NCI-H2227 (cell line): ENCODE data around the gene CDC25C.
"Not testable (repeated sequence)": the region's sequence is repeated elsewhere in the genome, so short reads cannot be mapped to it uniquely, and the experiment has no call there.

ENCODE experiments used
- DNase-seq: peaks from one replicate; lab custom pipeline; 2025; ENCODE audit not compliant: unreplicated experiment; lab: John Stamatoyannopoulos, UW

The CDC25C gene

DNA sequence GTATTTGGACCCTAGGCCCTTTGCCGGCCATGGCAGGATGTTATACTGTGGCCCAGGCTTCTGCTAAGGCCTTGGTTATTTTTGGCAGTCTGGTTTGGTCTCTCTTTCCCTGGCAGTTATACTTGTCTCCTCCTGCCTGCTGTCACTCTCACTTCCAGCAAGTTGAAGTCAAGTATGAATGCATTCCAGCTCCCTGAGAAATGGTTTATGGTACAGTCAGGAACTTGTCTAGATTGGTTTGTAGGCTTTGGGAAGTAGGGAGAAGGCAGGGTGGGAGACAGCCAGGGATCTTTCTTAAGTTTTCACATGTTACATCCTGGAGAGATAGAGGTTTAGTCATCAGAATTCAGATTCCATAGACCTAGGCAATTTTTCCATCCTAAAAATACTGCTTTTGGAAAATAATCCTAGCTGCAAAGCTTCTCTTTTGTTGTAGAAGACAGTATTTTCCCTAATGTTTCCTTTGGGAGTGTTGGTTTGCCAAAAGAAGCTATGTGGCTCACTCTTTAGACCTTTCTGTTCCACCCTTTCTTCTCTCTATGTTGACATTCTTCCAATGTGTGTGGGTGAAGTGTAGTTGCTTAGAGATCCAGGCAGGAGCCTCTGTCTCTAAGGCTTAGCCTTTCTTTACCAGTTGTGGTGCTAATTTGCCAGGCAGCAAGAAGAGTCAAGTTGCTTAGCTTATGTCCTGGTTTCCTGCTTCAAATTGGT lies 18.4 kb upstream of the CDC25C start:
- DNase-seq: no peak

DNA sequence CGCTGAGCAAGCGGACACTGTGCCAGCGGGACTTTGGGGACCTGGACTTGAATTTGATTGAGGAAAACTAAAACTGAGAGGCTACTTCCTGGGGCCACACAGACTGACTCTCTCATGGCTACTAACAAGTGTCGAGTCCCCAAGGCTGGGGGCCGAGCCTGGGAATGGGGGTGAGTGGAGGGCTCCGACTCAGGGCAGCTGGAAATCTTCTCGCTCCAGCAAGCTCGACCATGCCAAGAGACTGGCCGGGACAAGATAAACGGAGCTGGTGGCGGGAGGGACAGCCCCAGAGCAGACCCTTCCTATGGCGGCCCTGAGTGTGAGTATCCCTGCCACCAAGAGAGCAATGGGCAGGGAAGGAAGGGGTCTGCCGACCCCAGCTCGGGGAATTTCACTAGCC lies 15.3 kb upstream of the CDC25C start:
- DNase-seq: no peak

DNA sequence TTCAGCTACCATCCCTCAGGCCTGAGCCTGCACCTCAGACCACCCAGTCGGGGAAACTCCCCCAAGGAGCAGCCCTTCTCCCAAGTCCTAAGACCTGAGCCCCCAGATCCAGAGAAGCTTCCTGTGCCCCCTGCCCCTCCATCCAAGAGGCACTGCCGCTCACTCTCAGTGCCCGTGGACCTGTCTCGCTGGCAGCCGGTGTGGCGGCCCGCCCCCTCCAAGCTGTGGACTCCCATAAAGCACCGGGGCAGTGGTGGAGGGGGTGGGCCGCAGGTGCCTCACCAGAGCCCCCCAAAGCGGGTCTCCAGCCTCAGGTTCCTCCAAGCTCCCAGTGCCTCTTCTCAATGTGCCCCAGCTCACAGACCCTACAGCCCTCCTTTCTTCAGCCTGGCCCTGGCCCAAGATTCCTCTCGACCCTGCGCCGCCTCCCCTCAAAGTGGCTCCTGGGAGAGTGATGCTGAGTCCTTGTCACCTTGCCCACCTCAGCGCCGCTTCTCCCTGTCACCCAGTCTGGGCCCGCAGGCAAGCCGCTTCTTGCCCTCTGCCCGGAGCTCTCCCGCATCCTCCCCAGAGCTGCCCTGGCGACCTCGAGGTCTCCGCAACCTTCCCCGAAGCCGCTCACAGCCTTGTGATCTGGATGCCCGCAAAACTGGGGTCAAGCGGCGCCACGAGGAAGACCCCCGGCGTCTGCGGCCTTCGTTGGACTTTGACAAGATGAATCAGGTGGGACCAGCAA lies 13.5 kb upstream of the CDC25C start:
- no peak for DNase-seq

DNA sequence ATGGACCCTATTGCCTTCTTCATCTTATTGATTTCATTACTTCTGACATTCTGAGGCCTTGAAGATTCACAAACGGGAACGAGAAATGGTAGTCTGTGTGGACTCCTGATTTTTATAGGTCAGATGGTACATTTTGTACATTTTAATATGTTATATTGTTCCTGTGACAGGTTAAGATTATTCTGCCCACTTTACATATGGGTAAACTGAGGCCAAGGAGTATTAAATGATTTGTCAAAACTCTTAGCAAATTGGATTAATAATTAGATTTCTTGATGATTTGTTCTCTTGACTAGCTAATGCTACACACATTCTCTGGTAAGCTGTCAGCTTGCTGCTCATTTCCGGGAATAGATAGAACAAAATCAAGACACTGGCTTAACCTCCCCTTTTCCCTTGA lies 8.4 kb upstream of the CDC25C start:
- DNase-seq: no peak

DNA sequence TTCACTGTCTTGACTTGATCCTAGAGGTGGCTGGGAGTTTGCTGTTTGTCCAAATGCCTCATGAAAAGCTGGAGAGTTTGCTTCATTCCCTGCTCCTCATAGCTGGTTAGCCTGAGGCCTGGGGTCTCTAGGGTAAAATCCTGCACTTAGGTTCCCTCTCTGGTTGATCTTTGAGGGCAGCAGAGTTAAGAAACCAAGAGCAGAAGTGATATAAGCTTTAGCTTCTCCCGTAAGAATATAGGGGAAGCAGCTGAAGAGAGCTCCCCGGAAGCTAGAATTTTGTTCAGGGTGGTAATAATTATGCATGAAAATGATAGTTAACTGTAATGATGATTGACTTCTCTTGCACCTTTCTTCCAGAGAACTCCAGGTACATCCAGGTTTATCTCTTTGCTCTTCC lies 7.9 kb upstream of the CDC25C start:
- no peak for DNase-seq

DNA sequence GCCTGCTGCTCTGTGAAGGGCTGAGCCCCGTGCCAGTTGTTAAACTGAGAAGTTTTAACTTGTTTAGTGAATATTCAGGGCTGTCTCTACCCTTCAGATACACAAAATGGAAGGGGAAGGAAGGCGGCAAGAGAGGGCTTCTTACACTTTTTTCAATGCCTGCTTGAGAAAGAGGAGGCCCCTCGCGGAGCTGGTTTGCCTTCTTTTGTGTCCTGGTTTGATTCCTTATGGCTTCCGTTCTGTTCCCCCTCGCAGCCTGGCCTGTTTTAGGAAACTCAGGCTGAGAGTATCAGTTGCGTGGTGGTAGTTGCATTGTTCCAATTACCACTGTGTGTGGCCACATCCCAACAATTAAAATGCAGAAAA lies 7.5 kb upstream of the CDC25C start:
- peak; percentile 22 for DNase-seq

DNA sequence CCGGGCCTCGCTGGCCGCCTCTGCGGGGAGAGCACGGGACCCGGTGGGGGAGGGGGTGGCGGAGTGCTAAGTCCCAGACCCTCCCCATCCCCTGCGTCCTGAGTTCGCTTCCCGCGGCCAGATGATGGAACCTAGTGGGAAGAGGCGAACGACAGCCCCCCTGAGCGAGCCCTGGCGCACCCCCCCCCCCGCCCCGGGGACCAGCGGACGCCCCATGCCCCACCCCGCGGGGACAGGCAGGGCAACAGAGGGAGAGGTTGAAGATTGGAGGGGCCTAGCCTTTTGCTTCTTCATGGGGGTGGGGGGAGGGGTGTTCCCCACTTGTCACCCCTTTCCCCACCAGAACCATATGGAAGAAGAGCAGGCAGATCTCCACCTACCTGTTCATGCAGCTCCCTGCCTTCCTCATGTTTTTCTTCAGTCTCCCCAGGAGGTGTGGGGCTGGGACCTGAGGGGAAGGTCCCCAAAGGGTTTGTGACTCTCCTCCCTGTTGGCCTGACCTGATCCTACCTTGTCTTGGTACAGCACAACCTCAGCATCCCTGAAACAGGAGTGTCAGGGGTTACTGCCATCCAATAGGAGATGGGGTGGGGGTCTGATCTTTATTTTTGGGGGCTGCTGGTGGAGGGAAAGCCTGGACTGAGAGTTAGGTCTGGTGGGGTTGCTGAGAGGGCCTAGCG lies 6.9 kb upstream of the CDC25C start:
- no peak for DNase-seq

DNA sequence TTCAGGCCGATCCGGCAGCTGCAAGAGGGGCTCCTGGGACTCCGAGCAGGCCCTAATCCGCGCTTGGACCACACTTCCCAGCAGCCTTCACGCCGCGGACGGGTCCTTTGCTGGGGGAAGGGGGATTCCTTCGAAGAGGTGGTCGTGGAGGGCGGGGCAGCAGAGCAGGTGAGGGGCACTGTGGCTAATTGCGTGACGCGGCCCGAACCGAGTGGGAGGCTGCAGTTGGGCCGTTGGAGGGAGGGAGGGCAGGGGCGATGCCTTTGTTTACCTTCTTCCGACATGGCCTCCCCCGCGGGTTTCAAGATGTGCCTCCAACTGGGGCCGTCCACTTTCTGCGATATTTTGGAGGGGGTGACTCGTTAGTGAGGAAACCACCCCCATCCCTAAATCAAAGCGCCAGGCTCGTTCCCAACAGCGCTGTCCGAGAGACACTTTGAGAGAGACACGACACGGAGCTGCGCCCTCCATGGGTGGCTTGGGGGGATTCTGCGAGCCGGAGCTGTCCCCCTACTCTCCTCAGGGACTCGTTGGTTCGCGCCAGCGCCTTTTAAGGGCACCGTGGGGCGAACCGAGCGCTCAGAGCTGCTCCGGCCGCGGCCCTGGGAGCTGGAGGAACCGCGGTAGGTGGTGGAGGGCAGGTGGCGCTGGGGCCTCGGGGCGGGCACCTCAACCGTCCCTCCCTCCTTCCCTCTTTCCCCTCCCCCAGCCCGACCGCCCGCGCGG lies 6.2 kb upstream of the CDC25C start, which contains the start of gene FAM53C:
Gene FAM53C, plus strand, starts transcription at position 582 of the 726 bp plus-strand sequence. CDS start 3,070 bp downstream, outside the sequence.
- DNase-seq: peak; percentile 93

DNA sequence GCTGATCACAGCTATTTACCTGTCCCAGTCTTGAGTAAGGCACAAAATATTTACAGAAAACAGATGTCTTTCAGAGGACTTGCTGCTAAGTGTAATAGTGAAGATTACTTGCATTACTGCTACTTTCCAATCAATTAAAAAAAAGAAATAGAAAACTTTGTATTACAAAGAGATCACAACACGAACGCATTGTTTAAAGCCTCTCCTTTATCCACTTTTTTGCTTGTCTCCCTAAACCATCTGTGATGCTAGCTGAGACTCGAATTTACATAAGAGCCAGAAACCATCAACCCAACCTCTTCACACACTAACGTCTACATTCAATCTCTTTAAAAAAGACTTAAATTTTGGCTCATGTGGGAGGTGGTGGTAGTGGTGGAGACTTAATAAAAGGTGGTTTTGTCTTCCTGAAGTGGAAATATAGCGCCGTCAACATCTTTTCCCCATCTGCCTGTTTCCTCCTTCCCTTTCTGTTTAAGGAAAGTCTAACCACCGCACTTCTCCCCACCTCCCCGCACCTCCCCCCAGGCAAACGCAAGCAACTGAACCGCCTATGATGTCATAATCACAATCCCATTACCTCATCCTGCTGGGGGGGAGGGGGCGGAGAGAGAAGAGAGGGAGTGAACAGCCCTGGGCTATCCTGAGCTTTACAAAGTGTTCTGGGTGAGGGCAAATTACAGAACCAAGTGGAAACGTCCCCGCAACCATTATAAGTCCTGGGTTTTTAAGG lies 5.5 kb upstream of the CDC25C start:
- peak; percentile 88 for DNase-seq

DNA sequence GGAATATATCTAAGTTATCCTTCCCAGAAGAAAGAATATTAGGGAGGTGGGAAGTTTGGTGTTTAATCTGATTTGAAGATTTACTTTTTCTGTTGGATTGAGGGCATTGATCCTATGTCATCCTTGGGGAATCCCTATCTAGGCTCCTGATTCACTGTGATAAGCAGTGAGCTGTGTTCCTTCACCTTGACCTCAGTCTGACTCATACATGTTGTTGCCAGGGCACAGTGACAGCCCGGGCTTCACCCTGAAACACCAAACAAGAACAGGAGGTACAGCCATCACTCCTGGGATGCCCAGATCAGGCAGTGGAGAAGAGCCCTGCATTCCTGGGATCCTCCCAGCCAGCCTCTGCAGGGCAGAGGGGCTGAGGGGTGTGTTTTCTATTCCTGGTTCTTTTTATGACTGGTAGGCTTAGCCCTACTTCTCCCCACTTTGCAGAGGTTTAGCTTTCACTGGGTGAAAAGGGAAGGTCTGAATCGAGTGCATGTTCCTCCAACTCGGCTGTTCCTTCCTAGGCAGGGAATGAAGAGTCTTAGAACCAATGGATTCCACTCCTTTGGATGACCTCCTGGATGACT lies 3.4 kb upstream of the CDC25C start:
- no peak for DNase-seq

DNA sequence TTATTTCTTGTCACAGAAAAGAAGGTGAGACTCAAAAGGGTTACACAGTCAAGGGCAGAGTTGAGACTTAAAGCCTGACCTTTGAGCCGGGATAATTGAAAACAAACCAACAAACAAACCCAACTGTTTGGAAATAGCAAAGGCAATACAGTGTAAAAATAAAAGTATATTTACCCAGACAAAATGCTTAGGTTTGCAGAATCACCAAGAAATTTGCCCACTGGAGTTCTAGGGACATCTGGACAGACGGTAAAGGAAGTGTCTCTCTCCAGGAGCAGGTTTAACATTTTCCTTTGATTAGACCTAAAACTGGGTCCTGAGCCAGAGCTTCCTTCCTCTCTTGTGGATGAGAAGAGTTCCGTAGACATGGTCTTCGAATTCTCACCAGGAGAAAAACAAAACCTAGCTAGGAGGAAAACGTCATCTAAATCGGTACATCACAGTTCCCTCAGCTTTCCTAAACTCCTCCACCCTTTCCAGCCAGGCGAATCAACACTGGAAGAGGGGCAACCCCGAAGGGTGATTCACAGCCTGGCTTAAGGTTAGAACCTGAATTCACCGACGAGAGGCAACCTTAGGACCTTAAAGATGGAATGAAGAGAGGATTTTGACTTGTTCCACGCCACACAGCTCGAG lies 673 bp downstream of the CDC25C start:
- no peak for DNase-seq

DNA sequence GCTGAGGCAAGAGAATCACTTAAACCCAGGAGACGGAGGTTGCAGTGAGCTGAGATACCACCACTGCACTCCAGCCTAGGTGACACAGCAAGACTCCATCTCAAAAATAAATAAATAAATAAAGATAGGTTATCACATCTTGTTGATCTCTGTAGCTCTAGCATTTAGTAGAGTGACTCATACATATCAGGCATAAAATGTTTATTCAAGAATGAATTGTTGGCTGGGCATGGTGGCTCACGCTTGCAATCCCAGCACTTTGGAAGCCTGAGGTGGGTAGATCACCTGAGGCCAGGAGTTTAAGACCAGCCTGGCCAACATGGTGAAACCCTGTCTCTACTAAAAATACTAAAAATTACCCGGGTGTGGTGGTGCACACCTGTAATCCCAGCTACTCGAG lies 13.4 kb downstream of the CDC25C start:
- DNase-seq: not testable (repeated sequence)

DNA sequence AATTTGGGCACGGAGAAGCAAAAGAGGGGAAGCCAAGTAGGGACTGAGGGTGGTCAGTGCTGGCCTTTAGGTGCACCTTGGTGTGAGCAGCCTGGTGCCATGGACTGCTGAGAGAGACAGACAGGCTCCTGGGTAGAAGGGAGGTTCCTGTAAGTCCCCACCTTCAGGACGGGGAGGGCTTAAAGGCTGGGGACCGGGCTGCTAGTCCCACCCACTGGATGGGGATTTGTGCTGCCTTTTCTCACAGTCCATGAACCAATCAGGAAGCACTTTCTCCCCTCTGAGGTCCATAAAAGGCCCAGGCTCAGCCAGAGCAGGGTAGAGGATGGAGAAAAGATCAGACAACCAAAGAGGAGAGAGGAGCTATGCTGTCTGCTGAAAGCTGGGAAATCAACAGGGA lies 15.2 kb downstream of the CDC25C start:
- DNase-seq: no peak

DNA sequence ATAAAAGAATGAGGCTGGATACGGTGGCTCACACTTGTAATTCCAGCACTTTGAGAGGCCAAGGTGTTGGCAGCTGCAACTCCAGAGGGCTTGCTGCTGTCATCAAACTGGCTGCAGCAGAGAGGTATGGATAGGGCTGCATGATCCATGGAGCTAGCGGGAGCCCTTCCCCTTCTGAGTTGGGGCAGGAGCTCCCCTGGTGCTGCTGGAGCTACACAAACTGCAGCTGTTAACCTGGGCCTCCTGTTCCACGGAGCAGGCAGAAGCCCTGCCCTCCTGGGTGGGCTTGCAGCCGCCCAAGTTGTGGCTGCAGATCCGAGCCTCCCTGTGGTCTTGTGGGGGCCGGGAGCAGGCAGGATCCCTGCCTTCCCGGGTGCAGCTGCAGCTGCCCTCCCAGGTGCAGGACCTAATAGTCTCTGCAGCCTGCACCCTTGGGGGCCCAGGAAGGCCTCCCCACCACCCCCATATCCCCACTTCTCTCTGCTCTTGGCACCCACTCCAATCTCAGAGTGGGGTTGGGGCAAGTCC lies 15.8 kb downstream of the CDC25C start:
- no peak for DNase-seq

DNA sequence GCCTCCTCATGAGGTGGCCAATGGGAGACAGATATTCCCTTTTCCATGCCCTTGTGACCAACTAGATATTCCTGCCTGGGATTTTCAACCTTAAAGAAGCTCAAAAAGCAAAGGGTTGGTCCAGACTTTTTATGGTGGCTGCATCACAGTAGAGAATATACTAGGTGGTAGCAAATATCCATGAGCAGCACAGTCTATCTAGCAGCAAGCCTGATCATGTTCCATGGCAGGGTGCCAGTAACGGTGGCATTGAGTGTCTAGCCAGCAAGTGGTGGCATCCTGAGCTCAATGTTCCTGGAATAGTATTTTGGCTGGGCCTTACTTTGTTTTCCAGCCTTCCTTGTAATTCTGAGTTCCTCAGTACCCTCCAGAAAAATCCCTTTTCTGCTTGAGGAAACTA lies 25.8 kb downstream of the CDC25C start:
- no peak for DNase-seq

DNA sequence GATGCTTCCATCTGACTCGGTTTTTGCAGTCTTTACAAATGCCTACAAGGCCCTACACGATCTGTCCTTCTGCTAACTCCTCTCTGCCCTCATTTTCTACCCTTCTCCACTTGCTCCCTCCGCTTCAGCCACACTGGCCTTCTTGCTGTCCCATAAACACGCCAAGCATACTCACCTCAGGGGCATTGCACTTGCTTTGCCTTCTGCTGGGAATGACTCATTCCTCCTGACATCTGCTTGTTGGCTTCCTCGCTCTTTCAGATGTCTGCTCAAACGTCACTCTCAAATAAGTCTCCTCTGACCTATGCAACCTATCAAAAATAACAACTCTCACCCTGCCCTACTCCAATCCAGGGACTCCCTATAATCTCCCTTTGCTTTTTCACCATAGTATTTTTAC lies 28.2 kb downstream of the CDC25C start:
- no peak for DNase-seq

DNA sequence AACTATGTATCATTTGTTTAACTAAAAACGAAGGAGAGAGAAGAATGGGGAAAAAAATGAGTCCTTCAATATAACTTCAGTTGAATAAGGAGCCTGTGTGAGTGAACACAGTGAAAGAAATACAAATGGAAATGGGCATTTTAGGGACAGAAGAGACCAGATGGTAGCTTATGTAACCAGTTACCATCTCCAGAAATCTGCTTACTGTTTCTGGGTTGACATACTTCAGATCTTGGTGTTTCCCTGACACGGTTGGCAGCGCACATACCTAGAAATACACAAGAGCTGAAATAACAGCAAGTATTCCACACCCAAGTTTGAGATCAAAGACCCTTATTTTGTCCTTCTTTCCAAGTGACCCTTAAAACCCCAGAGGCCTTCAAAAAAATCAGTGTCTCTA lies 42.3 kb downstream of the CDC25C start:
- DNase-seq: no peak

DNA sequence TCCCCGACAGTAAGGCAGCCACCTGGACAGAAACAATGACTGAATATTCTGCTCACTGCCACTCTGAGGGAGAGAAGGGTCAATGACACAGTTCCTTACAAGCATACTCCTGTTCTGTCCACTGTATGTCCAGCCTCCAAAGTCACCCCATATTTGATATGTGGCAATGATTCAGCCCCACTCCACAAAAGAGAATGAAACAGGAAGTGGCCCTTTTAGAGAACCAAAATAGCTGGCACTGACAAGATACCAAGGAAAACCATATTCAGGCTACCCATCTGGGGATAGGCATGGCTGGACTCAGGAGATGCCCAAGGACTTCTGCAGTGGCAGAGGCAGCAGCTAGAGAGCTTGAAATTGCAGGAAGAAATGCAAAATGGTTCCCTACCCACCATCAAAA lies 44.4 kb downstream of the CDC25C start:
- no peak for DNase-seq

DNA sequence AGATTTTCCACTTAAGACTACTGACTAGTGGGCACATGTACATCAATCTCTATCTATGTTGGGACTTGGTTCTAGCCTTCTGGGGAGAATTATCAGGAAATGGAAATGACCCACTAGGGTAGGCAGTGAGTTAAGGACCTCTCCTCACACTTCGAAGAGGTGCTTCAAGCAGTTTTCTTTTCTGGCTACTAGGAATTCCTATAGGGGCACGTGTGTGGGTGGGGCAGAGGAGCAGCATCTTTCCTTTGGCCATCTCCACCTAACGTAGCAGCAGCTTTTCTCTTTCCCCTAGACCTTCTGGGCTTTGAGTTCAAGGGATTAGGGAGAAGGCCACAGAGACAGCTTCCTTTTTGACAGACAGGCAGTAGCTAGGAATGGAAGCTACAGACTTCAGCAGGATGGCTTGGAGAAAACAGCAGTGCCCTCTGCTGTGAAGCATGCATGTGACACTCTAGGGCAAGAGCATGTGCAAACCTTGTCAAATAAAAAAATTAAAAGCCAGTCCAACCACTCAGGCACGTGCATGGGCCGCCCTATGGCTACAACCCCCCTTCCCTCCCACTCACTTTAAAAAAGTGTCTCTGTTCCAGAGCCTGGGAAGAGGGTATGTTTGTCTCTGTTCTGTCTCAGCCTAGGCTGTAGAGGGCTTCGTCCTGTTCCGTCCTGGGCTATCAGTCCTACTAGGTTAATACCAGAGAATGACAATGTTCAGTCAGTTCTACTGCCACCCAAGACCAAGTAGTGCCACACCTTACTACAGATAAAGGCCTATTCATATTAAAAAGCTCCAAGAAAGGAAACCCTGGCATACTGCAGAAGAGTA lies 48.5 kb downstream of the CDC25C start:
- peak; percentile 50 for DNase-seq
